DMS153 treated with DMSO at 0.1 percent for 48 hours (cell line): ENCODE results near the gene S100A8.

Experiments
- DNase-seq: peaks from one replicate; lab custom pipeline; 2025; ENCODE audit not compliant: unreplicated experiment; lab: John Stamatoyannopoulos, UW

Gene S100A8

GRCh38 chr1:153363641-153364040 lies 27.2 kb downstream of the S100A8 start:
- DNase-seq: no peak

GRCh38 chr1:153362187-153362775 lies 28.6 kb downstream of the S100A8 start:
- no peak for DNase-seq

GRCh38 chr1:153361480-153362109 lies 29.3 kb downstream of the S100A8 start:
- DNase-seq: no peak

GRCh38 chr1:153360592-153361479 lies 30.0 kb downstream of the S100A8 start:
- no peak for DNase-seq

DNA sequence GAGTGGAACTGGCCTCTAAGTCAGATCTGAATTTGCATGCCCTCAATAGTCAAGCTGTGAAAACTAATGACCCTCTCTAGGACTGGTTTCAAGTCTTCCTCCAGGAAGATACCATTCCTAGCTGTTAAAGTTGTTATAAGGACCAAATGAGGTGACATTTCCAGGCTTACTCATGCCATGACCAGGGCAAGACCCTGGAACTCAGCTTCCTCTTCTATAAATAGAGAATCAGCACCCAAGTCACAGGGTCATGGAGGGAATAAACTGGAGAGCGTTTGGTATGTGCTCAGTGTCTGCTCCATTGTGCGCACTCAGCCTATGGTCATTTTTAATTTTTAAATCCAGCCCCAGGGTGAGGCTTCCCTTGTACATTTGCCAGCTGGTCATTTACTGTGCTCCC lies 30.7 kb downstream of the S100A8 start:
- DNase-seq: no peak

- no peak for DNase-seq
Measured at GRCh38 chr1:153359241-153359640, 31.6 kb downstream of the S100A8 start.

DNA sequence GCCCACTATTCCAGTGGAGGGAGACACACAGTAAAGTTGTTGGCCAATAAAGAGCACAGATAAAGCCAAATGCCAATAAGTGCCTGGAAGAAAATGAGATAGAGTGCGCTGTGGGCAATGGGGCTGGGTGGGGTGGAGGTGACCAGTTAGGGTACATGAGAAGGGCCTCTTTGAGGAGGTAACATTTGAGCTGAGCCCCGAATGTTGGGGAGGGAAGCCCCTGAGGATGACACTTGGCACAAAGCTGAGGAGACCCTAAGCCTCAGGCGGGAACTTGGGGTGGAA lies 32.2 kb downstream of the S100A8 start:
- DNase-seq: no peak

DNA sequence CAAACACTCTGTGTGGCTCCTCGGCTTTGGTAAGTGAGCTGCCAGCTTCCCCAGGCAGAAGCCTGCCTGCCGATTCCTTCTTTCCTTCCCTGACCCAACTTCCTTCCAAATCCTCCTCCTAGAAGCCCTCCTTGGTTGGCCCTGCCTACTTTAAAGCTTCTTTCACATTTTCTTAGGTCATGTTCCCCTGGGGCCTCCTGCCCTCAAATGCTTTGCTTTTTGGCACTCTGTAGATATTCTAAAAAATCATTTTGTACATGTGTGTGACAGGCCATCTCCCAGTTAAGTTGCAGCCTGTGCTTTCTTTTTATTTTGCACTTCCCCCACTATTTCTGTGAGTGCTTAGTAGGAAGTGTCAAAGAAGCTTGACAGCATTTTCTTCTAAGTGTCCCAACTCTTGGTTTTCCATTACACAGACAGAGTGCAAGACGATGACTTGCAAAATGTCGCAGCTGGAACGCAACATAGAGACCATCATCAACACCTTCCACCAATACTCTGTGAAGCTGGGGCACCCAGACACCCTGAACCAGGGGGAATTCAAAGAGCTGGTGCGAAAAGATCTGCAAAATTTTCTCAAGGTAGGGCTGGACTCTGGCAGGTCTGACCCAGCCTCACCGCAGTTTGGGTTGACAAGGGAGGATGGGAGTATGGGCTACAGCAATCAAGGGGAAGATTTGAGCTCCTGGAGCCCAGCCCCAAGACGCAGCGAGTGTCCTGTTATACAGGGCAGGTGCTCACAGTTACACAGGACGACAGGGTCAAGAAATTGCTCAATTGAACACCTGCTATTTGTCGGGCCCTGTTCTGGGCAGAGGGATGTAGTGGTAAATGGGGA lies 32.8 kb downstream of the S100A8 start, which contains the start of gene S100A9:
Gene S100A9 (plus strand): TSS at position 2 of the 838 bp plus-strand sequence. CDS start 430 bp downstream, at position 432.
- DNase-seq: no peak

GRCh38 chr1:153357076-153357852 lies 33.6 kb downstream of the S100A8 start:
- no peak for DNase-seq

- no peak for DNase-seq
Measured at GRCh38 chr1:153356392-153357075, 34.3 kb downstream of the S100A8 start.

- peak; percentile 14 for DNase-seq
Measured at GRCh38 chr1:153355445-153356071, 35.3 kb downstream of the S100A8 start.

- no peak for DNase-seq
Measured at GRCh38 chr1:153354515-153355193, 36.2 kb downstream of the S100A8 start.

GRCh38 chr1:153353226-153353947 lies 37.5 kb downstream of the S100A8 start:
- no peak for DNase-seq

GRCh38 chr1:153352523-153352922 lies 38.4 kb downstream of the S100A8 start:
- peak; percentile 83 for DNase-seq

DNA sequence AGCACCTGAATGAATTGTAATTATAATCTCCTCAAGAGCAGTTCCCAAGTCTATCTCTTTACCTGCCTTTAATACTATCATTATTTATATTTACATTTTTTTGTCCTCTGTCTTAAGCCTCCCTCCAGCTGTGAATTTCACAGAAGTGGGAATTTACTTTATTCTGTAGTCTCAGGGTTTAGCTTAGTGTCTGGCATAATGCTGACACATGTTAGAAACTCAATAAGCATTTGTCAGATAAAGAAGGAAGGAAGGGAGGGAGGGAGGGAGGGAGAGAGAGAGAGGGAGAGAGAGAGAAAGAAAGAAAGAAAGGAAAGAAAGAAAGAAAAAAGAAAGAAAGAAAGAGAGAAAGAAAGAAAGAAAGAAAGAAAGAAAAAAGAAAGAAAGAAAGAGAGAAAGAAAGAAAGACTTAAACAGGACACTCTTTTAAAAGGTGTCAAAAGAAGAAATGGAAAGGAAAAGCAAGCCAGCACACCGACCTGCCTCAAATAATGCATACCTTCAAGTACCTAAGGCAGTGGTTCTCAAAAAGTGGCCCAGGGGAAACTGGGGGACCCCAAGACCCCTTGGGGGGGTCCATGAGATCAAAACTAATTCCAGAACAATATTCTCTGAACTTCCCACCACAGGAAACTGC lies 40.4 kb downstream of the S100A8 start:
- no peak for DNase-seq

DNA sequence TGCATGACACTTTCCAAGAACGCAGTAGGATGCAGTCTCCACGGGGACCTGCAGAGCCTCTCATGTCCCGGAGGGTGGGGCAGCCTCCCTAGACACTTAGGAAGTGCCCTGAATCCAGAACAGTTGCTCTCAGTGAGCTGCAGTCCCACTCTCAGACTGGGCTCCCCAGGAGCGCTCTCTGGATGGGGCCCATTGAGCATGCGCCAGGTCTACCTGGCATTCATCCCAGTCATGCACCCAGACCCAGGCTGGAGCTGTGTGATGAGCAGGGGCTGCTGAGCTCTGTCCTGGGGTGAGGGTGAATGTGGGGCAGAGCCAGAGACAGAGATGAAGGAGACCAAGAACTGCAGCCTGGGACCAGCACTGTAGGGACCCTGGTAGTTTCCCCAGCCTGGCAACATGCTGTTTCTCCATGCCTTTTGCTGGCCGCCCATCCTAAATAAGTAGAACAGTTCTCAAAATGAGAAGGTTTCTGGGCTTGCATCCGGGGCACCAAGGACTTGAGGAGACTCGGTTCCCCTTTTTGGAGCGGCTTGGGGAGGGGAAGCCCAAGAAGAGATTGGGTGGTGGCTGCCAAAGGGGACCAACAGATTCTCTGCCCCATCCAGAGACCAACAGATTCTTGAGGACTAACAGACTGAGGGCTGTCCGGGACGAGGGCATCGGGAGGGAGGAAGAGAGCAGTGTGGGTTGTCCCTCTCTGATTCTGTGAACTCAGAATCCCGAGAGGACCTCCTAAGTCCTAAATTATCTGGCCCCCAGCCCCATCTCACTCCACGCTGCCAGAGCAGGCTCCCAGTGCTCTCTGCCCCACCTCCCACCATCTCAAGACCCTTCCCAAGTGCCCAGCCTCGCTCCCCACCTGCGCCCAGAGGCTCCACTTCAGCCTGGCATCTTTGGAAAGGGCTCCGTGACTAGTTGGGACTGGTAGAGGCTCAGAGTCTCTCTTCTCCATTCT lies 41.2 kb downstream of the S100A8 start:
- DNase-seq: no peak
